Stimulated activated CD4-positive, alpha-beta T cell treated with anti-CD3 and anti-CD28 coated beads, Interleukin-4, amount 100 ng/mL, for 48 hours (primary cell): ENCODE results near the gene OR9A2.
"Not testable (repeated sequence)": the region's sequence is repeated elsewhere in the genome, so short reads cannot be mapped to it uniquely, and the experiment has no call there.

Source experiments
- DNase-seq, 2 donors: peaks; one replicate each; pipeline ENCODE4 v3.0.0-alpha.2; 2020; ENCODE audit warnings: low read depth in 2 of 2

OR9A2 gene

GRCh38 chr7:143018931-143019330, 8.0 kb downstream of the OR9A2 start:
- DNase-seq: no peak

- no peak for DNase-seq
These were observed 9.9 kb downstream of the OR9A2 start for GRCh38 chr7:143016996-143017395.

- DNase-seq: no peak
These were observed 10.9 kb downstream of the OR9A2 start for GRCh38 chr7:143015926-143016490.

GRCh38 chr7:143015084-143015483, 11.8 kb downstream of the OR9A2 start:
- DNase-seq: no peak

- DNase-seq: no peak
These were observed 13.0 kb downstream of the OR9A2 start for GRCh38 chr7:143013893-143014292.

- DNase-seq: no peak
These were observed 13.5 kb downstream of the OR9A2 start for GRCh38 chr7:143013473-143013872.

- DNase-seq: no peak
These were observed 14.5 kb downstream of the OR9A2 start for GRCh38 chr7:143012409-143012808.

- DNase-seq: no peak
These were observed 14.9 kb downstream of the OR9A2 start for GRCh38 chr7:143012001-143012400.

GRCh38 chr7:143008007-143008901, 18.7 kb downstream of the OR9A2 start:
- peak; percentile 71 to 80 for DNase-seq

GRCh38 chr7:143005632-143006260, 21.2 kb downstream of the OR9A2 start:
- no peak for DNase-seq

GRCh38 chr7:143003393-143004051, 23.4 kb downstream of the OR9A2 start:
- DNase-seq: peak in 1 of 2 donors; percentile 16

- no peak for DNase-seq
These were observed 24.0 kb downstream of the OR9A2 start for GRCh38 chr7:143002898-143003297.

GRCh38 chr7:143002106-143002505, 24.8 kb downstream of the OR9A2 start:
- DNase-seq: no peak

- no peak for DNase-seq
These were observed 26.3 kb downstream of the OR9A2 start for GRCh38 chr7:143000648-143001047.

- DNase-seq: no peak
These were observed 27.1 kb downstream of the OR9A2 start for GRCh38 chr7:142999793-143000192.

GRCh38 chr7:142998966-142999365, 28.0 kb downstream of the OR9A2 start:
- no peak for DNase-seq

- no peak for DNase-seq
These were observed 29.4 kb downstream of the OR9A2 start for GRCh38 chr7:142997456-142997989.

- DNase-seq: no peak
These were observed 34.5 kb downstream of the OR9A2 start for GRCh38 chr7:142992427-142992826.

GRCh38 chr7:142984297-142984696, 42.6 kb downstream of the OR9A2 start:
- no peak for DNase-seq

- DNase-seq: no peak
These were observed 43.1 kb downstream of the OR9A2 start for GRCh38 chr7:142983825-142984224.

GRCh38 chr7:142978402-142978801, 48.5 kb downstream of the OR9A2 start:
- DNase-seq: not testable (repeated sequence)
